NCI-H1048 (cell line): Measurements from ENCODE around the gene COL9A1.

Source experiments
- DNase-seq: peaks from one replicate; lab custom pipeline; 2025; lab: John Stamatoyannopoulos, UW

The COL9A1 gene

DNA sequence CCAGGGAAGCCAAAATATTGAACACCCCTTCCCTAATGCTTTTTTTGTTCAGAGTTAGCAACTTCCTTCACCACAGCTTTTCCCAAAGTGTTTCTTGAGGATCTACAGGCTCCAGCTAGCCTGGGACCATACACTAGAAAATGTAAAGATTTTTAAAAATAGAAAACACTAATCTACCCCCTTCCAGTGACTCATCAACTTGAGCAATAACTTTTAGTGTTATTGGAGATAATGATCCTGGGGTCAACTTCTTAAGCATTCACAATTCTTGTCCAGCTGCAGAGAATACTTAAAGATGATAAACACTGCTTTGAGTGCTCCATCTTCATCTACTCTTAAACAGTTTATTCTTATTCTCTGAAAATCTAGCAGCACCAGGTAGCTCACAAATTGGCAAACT lies 131.6 kb downstream of the COL9A1 start:
- DNase-seq = no peak

GRCh38 chr6:70168681-70169377 lies 134.1 kb downstream of the COL9A1 start:
- no peak for DNase-seq
